GM19035 (cell line): ENCODE data around the gene MCUR1.
"Not testable (repeated sequence)": the region's sequence is repeated elsewhere in the genome, so short reads cannot be mapped to it uniquely, and the experiment has no call there.

ENCODE experiments used
- ATAC-seq: cut with Tn5 transposase; IDR thresholded peaks from one replicate; pipeline ENCODE4 v1.9.1; 2021; ENCODE audit not compliant: unreplicated experiment

MCUR1 gene

DNA sequence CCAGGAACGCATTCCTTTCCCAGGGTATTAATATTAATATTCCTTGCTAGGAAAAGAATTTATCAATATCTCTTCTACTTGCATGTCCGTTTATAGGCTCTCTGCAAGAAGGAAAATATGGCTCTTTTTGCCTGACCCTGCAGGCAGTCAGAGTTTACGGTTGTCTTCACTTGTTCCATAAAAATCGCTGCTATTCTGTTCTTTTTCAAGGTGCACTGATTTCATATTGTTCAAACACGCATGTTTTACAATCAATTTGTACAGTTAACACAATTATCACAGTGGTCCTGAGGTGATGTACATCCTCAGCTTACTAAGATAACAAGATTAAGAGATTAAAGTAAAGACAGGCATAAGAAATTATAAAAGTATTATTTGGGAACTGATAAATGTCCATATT, 15.1 kb upstream of the MCUR1 start:
- not testable (repeated sequence) for ATAC-seq

DNA sequence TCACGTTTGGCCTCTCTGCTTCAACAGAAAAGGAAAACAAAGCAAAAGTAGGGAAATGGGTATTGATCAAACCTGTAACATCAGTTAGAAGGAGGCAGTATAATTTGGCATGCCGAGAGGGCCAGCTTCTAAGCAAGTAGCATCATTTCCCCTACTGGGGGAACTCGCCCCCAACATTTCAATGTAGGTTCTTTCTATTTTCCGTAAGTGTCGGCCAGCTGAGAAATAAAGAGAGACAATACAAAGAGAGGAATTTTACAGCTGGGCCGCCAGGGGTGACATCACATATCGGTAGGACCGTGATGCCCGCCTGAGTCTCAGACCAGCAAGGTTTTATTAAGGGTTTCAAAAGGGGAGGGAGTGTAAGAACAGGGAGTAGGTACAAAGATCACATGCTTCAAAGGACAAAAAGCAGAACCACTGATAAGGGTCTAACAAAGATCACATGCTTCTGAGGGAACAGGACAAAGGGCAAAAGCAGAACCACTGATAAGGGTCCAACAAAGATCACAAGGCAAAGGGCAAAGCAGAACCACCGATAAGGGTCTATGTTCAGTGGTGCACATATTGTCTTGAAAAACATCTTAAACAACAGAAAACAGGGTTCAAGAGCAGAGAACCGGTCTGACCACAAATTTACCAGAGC, 14.4 kb upstream of the MCUR1 start:
- not testable (repeated sequence) for ATAC-seq

DNA sequence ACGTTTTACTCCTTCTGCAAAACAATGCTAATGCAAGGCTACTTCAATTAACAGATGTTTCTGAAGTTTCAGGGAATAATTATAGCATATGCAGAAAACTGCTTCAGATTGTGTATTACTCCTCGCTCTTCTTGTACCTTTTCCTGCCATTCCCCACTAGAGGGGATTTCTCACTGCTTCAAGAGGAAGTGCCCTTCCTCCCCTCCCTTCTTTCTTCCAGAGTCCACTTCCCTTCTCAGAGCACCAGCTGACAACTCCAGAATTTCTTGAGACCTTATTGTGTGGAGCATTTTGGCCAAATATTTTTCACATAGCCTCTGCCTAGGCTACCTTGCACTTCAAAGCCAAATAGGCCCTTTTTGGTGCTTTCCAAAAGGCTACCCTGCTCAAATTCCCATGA, 12.7 kb upstream of the MCUR1 start:
- ATAC-seq = no peak

DNA sequence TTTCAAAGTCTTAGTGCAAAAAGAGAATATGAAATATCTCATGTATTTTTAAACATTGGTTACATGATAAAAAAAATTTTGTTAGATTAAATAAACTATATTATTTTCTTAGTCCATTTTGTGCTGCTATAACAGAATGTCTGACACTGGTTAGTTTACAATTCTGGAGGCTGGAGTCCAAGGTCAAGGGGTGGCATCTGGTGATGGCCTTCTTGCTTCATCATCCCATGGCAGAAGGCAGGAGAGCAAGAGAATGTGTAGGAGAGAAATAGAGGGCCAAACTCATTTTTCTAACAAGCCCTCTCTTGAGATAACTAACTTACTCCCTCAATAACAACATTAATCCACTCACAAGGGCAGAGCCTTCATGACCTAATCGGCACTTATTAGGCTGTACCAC, 11.5 kb upstream of the MCUR1 start:
- no peak for ATAC-seq

DNA sequence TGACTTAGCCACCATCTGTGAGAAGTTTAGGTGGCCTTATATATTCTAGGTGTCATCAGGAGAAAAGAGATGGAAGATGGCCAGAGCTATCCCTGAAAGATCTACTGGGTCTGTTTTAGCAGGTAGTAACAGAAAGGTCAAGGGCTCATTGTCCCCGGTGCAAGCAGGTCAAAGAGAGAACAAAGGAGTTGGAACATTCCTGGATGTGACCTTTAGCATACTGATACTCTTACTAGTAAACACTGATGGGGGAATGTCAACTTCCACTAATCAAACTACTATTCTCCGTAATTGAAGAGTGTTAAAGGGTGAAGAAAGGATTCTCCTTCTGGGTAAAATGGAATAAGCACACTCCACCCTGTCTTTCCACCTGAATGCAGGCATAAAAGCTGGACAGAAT, 4.0 kb upstream of the MCUR1 start:
- no peak for ATAC-seq

DNA sequence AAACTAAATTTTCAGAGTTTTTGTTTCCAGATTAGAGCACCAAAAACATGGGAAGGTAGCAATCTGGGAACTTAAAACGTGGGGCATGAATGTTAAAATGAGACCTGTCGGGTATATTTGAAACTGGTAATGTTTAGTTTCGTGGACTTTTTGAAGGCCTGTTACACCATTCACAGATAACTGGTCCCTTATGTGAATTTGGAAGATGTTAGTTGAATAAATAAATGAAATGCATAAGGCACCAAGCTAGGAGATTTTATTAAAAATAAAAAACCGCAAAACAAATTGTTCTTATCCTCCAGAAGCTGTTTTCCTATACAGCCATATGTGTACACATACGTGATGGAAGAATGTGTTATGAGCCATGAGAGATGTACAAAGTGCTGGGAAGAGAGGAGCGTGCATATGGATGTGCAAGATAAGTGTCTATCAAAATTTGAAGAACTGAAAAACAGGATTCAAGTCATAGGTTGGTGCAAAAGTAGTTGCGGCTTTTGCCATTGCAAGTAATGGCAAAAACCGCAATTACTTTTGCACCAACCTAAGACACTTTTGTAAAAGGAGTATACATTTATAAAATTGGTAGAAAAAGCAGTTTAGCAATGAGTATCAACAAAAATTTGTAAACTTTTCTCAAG, 700 bp upstream of the MCUR1 start:
- ATAC-seq = no peak

DNA sequence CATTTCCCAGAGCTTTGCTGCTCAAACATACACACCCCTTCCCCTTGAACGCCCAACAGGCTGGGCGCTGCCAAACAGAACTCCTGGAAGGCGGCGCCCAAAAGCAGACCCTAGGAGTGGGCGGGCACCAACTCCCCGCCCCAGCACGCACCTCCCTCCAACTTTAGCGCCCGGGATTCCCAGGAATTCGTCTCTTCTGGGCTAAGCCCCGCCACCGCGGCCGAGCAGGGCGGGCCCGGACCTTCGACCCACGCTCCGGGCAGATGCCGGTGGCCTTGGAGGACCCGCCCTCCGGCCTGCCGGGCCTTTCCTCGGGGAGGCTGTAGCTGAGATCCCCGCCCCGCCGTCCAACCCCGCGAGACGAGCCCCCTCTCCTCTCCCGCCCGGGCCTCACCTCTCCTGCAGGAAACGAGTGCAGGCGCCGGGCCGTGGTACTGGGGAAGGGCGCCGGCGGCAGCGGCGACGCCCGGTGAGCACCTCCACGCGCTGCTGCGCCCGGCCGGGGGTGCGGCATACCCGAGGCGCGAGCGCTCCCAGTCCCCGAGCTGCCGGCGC, 659 bp downstream of the MCUR1 start:
- ATAC-seq = peak; percentile 36

DNA sequence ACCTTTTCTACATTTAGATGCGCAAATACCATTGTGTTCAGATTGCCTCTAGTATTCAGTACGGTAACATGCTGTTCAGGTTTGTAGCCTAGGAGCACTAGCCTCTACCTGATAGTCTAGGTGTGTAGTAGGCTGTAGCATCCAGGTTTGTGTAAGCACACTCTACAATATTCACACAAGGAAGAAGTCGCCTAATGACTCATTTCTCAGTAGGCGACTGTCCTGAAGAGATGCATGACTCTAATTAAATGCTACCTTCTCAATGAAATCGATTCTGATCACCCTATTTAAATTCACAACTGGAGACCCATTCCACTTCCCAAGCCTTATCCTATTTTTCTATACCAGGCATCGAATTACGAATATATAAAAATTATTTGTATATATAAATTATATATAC, 1.3 kb downstream of the MCUR1 start:
- ATAC-seq = no peak

DNA sequence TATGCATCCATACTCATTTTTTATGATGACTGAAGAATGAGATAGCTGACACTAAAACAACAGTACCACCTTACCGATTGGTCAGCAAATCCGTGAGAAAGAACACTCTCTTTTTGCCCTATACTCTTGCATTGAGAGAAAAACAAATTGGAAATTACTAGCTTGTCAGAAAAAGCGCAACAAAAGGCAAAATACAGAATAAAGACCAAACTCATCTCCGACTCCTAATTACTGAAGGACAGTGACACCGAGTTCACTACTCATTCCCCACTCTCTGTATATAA, 2.1 kb downstream of the MCUR1 start:
- no peak for ATAC-seq

DNA sequence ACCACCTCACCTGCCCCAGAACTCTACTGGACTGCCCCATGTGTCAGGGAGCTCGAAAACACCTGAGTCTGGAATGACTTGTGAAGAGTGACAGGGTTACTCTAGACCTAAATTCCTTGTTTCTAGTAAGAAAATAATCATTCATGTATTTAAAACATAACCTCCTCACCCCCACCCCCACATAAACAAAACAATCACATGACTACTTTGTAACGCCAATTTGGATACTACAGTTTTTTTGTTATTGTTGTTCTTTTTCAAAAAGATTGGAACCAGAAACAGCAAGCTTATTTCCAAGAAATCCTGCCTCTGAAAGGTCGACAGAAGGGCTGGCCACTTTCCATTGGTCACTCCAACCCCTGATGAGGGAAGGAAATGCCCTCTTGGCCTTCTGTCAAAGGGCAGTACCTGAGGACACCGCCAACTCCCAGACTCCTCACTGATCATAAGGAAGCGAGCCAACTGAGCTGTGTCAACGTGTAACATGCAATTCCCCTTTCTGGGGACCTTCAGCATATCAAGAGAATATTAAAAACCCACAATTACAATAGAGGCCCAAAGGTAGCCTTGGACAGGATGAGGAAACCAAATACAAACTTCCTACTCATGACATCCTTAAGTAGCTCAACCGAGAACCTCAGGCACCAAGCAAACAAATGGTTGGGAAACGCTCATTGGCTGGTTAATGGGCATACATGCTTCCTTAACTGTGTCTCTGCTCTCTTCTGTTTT, 2.6 kb downstream of the MCUR1 start:
- ATAC-seq = no peak

DNA sequence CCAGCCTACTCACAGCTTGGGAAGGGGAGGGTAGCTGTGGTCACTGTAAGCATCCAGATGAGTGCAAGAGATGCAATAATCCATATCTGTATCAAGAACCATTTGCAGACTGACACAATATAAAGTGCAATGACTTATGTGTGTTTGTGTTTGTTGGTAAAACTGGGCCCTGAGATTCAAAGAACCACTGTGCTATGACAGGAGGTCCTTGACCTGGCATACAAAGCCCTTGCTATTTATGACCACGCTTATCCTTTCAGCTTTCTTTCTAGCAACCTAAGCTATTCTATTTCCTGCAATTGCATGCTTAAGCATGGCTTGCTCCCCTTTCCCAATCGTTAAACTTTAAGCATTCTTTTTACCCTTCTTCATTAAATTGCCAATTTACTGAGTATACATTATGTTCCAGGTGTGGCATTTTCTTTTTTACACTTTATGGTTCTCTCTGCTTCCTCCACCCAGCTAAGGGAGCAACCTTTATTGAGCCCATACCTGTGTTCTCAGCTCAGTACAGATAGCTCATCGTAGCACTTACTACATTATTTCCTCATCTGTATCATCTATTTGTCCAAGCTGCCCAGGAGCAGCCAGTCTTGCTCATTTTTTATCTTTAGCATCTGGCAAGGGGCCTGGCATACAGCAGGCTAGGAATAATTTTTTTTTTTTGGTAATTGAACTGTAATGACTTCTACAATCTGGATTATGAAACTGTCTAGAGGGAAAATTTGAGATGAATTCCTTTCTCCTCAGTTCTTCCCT, 3.5 kb downstream of the MCUR1 start:
- ATAC-seq = no peak

DNA sequence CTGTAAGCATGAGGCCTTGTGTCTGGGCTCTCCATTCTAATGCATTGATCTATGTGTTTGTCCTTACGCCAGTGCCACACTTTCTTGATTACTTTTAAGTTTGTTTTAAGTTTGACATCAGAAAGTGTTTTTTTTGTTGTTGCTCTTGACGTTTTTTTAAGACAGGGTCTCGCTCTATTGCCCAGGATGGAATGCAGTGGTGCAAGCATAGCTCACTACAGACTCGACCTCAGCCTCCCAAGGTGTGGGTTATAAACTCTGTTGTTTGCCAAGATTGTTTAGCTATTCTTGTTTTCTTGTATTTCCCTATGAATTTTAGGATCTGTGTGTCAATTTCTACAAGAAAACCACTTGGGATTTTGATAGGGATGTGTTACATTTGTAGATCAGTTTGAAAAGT, 5.6 kb downstream of the MCUR1 start:
- ATAC-seq = no peak

DNA sequence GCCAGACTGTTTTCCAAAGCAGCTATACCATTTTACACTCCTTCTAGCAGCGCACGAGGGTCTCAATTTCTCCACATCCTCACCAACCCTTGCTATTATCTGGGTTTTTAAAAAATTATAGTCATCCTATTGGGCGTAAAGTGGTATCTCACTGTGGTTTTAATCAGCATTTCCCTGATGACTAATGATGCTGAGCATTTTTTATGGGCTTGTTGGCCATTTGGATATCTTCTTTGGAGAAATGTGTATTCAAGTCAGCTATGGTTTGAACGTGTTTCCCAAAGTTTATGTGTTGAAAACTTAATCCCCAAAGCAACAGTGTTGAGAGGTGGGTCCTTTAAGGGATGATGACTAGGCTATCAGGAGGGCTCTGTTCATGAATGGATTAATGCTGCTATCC, 6.7 kb downstream of the MCUR1 start:
- ATAC-seq = no peak

DNA sequence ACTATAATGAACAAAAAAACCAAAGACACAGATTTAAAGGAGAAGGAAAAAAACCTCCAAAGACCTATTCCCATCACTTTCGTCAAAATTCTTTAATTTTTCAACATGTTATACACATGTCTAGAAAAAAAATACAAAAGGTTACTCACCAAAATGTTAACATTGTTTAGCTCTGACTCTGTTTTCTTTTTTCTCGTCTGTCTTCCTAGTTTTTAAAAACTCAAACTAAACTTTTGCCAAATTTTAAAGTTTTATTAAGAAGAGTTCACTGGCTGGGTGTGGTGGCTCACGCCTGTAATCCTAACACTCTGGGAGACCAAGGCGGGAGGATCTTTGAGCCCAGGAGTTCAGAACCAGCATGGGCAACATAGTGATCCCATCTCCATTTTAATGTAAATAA, 10.8 kb downstream of the MCUR1 start:
- ATAC-seq = no peak

DNA sequence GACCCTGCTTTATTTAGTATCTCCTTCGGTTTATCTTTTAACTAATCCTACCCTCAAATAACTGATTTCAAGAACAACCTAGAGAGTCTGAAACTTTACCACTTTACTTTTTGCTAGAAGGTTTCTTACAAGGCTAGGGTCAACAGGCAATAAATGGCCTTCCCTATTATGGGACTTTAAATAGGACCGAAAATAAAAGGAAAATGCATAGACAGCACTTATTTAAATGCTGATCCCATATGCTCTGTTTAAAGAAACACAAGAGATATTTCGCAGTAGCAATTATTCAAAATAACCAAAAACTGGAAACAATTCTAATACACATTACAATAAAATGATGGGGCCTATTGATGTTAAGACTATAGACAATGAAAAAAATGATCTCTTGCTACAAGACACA, 13.7 kb downstream of the MCUR1 start:
- ATAC-seq = no peak

DNA sequence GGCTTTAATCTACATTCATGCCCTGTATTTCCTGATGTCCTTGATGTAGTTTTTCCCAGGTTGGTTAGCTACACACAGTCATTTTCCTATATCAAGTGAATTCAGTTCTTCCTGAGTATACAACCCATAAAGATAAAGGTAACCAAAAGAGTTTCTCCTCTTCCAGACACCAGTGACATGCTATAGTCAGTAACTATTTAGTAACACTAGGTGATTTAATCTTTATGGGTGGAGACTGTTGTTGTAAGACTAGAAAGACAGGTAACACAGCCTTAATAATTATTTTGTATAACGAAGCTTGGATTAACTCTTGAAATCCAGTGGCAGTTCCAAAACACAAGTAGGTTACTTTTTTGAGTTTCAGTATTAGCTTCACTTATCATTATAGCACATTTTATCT, 17.6 kb downstream of the MCUR1 start:
- ATAC-seq = no peak

DNA sequence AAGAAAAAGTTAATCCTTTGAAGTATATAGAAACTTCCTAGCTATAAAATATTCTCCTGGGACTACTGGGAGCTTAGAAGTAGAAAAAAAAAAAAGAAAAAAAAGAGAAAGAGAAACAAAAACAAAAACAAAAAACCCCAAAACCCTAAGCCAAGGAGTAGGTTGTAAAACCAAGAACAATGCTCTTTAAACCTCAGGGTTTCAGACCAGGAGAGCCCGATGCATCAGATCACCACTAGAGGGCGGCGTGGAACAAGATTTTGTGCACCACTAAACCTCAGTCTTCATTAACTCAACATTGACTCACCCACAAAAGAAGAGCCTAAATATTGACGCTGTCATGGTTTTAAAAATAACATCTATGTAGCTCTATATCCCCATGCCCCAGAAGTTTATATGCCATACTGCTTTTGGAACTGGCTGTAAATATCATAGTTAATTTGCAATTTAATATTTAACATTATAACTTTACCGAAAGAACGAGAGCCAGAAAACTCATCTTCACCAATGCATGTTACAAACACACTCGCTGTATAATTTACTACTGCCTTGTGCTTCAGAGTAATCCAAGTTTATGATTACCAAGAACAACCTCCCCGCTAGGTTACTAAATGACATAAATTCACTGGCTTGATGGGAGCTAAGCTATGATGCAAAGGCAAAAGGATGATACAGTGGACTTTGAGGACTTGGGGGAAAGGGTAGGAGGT, 19.2 kb downstream of the MCUR1 start:
- ATAC-seq = peak; percentile 92

DNA sequence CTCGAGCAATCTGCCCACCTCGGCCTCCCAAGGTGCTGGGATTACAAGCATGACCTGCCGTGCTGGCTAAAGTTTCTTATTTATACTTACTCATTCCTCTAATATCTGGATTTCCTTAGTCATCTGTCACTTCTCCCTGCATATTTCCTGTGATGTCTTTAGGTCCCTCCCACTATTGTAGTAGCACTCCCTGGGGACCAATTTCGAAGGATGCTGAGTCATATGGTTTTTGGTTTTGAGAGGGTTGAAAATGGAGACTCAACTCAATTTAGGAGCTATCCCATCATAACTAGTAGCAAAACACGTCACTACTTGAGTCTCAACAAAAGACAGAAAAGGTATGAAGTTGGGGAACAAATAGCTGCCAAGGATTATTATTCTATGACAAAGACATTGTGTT, 20.2 kb downstream of the MCUR1 start:
- no peak for ATAC-seq

DNA sequence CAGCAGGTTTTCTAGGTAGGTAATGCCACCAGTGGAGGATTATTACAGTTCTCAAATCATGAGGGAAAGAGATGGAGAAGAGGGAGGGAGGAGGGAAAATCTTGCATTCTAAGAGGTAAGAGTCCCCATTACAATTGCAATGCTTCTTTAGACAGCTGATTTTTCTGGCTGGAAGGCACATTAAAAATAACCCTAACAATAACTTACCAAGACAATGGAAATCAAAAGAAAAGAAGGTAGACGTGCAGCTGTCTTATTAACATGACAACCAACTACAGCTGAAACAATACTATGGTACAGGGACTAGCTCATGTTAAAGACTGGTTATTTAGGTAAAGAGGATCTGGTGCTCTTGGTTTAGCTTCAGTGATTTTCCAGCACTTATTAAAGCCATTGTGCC, 24.6 kb downstream of the MCUR1 start:
- no peak for ATAC-seq

DNA sequence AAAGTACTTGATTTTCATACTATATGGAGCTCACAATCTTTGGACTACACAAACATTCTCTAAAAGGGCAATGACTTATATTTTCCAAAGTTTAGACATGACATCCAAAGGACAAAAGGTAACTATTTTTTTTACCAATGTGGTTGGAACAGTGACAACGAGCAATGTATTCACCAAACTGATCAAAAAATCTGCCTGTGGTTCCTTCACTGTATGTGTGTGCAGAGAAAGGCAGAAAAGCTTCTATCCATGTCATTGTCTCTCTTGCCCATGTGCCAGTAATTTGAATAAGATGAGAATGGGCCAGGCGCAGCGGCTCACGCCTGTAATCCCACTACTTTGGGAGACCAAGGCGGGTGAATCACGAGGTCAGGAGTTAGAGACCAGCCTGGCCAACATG, 25.5 kb downstream of the MCUR1 start:
- ATAC-seq = no peak

DNA sequence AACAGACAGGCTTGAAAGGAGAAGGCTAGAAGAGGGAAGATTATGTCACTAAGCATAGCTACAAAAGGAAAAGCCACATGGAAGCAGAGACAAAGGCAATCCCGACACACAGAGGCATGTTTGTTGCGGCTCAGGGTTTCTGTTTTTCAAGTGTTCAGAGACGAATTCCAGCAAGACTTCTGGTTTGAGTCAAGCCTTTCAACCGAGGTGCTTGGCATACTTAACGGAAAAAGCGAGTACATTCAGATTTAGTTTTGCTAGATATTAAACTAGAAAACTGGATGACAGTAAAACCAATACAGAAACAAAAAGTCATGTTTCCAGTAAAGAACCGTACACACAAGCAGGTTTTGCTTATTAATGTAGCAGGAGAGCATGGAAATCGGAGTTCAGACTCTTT, 27.2 kb downstream of the MCUR1 start:
- ATAC-seq = no peak
